Left ventricle myocardium inferior (tissue), 1 donor: ENCODE data around the gene CAMKMT. TPM values are rescaled to one million over a fixed set of nuclear protein-coding genes. Genes with fewer than 3 reads are reported as not detected.
A peak's percentile ranks its signal among the peaks of the same experiment; 100 is the strongest.

ENCODE experiments used
- DNase-seq: peaks from one replicate; pipeline ENCODE4 v3.0.0-alpha.2; 2020
- H3K27ac ChIP-seq: fragments of 200-600 bp; replicated peaks from 2 replicates; pipeline ENCODE4 v1.8.0; 2021
- H3K27me3 ChIP-seq: fragments of 200-600 bp; 2 replicates; pipeline ENCODE4 v1.8.0; 2021; ENCODE audit warnings: low read depth
- H3K36me3 ChIP-seq: fragments of 200-600 bp; 2 replicates; pipeline ENCODE4 v1.8.0; 2021
- H3K4me1 ChIP-seq: fragments of 200-600 bp; 2 replicates; pipeline ENCODE4 v1.8.0; 2021
- H3K4me3 ChIP-seq: fragments of 200-600 bp; 2 replicates; pipeline ENCODE4 v1.8.0; 2021; ENCODE audit warnings: mild to moderate bottlenecking, moderate library complexity
- H3K9me3 ChIP-seq: fragments of 200-600 bp; replicated peaks from 2 replicates; pipeline ENCODE4 v1.8.0; 2021
- CTCF ChIP-seq: fragments of 200-600 bp; IDR thresholded peaks from 2 replicates; pipeline ENCODE4 v1.8.0; 2021; ENCODE audit warnings: antibody characterized with exemption, mild to moderate bottlenecking, borderline replicate concordance
- intact Hi-C: fragments of 100-400 bp; cut with micrococcal nuclease; formaldehyde crosslinking; loops from one replicate; pipeline ENCODE4 v1.11.0; 2022
- total RNA-seq: library from RNA; stranded (reverse); fragmentation: NEBNext Ultra II Directional; extraction: Animal tissue kit (Norgen Biotek cat#: 25700); gene quantifications from one replicate; pipeline ENCODE4 v1.2.1, GENCODE V29; 2021
- donor health status: DM: no; HTN: yes; CAD: no; lungs with severe emphysema.

Gene CAMKMT
- total RNA-seq, 1 donor from 2014 or later = 4.8 TPM

GRCh38 chr2:44763275-44763782 lies 401.6 kb downstream of the CAMKMT start:
- no peak for DNase-seq
- H3K27ac ChIP-seq = no peak overlapping the region
- H3K9me3 ChIP-seq = no peaks in the 10 kb centered on the region
- intact Hi-C loops = no loop called here
- H3K27me3 ChIP-seq = peaks cover 65% of the 10 kb centered on the region
- H3K4me1 ChIP-seq = peaks cover 1% of the 10 kb centered on the region
- H3K36me3 ChIP-seq = no peaks in the 10 kb centered on the region
- no peak overlapping the region for H3K4me3 ChIP-seq
- no peak for TF ChIP-seq CTCF

GRCh38 chr2:44766220-44766619 lies 404.5 kb downstream of the CAMKMT start:
- H3K4me3 ChIP-seq = no peak overlapping the region
- no peaks in the 10 kb centered on the region for H3K9me3 ChIP-seq
- peaks cover 73% of the 10 kb centered on the region for H3K27me3 ChIP-seq
- H3K4me1 ChIP-seq = peaks cover 10% of the 10 kb centered on the region
- H3K36me3 ChIP-seq = no peaks in the 10 kb centered on the region
- no peak for TF ChIP-seq CTCF
- DNase-seq = no peak
- intact Hi-C loops = no loop called here
- H3K27ac ChIP-seq = no peak overlapping the region

GRCh38 chr2:44766777-44767176 lies 405.0 kb downstream of the CAMKMT start:
- no peaks in the 10 kb centered on the region for H3K36me3 ChIP-seq
- peaks cover 10% of the 10 kb centered on the region for H3K4me1 ChIP-seq
- H3K27ac ChIP-seq = no peak overlapping the region
- peaks cover 79% of the 10 kb centered on the region for H3K27me3 ChIP-seq
- no peak for TF ChIP-seq CTCF
- intact Hi-C loops = no loop called here
- H3K4me3 ChIP-seq = no peak overlapping the region
- H3K9me3 ChIP-seq = no peaks in the 10 kb centered on the region
- no peak for DNase-seq

GRCh38 chr2:44767691-44768090 lies 405.9 kb downstream of the CAMKMT start:
- Histone ChIP-seq H3K27ac (no peak overlapping the region), H3K36me3 (no peaks in the 10 kb centered on the region), H3K27me3 (peaks cover 84% of the 10 kb centered on the region), H3K4me1 (peaks cover 10% of the 10 kb centered on the region), H3K9me3 (no peaks in the 10 kb centered on the region), H3K4me3 (no peak overlapping the region)
- DNase-seq = no peak
- intact Hi-C loops = no loop called here
- TF ChIP-seq CTCF = no peak

- intact Hi-C loops = no loop called here
- DNase-seq = no peak
- TF ChIP-seq CTCF = no peak
- peaks cover 89% of the 10 kb centered on the region for H3K27me3 ChIP-seq
- peak overlapping the region; percentile 49 for H3K4me3 ChIP-seq
- no peak overlapping the region for H3K27ac ChIP-seq
- H3K36me3 ChIP-seq = no peaks in the 10 kb centered on the region
- peaks cover 10% of the 10 kb centered on the region for H3K4me1 ChIP-seq
- H3K9me3 ChIP-seq = no peaks in the 10 kb centered on the region
These were observed 406.9 kb downstream of the CAMKMT start for GRCh38 chr2:44768438-44769236.
